Natural killer cell (primary cell): ENCODE data around the gene BIRC3. TPM values are rescaled to one million over a fixed set of nuclear protein-coding genes. Genes with fewer than 3 reads are reported as not detected.
A peak's percentile ranks its signal among the peaks of the same experiment; 100 is the strongest.

Experiments used
- ATAC-seq, 3 donors: fragments of 150-1000 bp in 2 of 3; fragments of 200-7000 bp in 1 of 3; cut with Tn5 transposase; 1 replicate in 1 of 3; 2 replicates in 2 of 3; pipeline ENCODE4 v1.10.0; 2021; ENCODE audit warnings: mild to moderate bottlenecking in 2 of 3, moderate library complexity in 2 of 3
- DNase-seq, 2 donors: peaks; one replicate each; pipeline versions ENCODE4 v3.0.0 to v3.0.0-alpha.2; 2013 to 2021; ENCODE audit warnings: mixed read lengths in 1 of 2
- H3K27ac ChIP-seq: one replicate; pipeline ENCODE4 v1.5.1; 2013; ENCODE audit warnings: mild to moderate bottlenecking, low read length
- H3K27me3 ChIP-seq: one replicate; pipeline ENCODE4 v1.6.1; 2013; ENCODE audit warnings: low read length; ENCODE audit not compliant: control insufficient read depth, insufficient read depth
- H3K36me3 ChIP-seq: one replicate; pipeline ENCODE4 v1.6.1; 2013; ENCODE audit warnings: low read length; ENCODE audit not compliant: control insufficient read depth, insufficient read depth
- H3K4me1 ChIP-seq: one replicate; pipeline ENCODE4 v1.6.1; 2013; ENCODE audit warnings: low read length; ENCODE audit not compliant: control insufficient read depth, insufficient read depth
- H3K4me3 ChIP-seq: one replicate; pipeline ENCODE4 v1.5.1; 2013; ENCODE audit warnings: low read length
- H3K9me3 ChIP-seq: one replicate; pipeline ENCODE4 v1.6.1; 2013; ENCODE audit warnings: low read length; ENCODE audit not compliant: control insufficient read depth, insufficient read depth
- H3K27ac Mint-ChIP-seq, 2 donors: one replicate each; pipeline ENCODE4 v1.8.0; 2022; ENCODE audit warnings: mild to moderate bottlenecking in 2 of 2, mixed read lengths in 2 of 2, moderate library complexity in 1 of 2
- H3K27me3 Mint-ChIP-seq, 2 donors: one replicate each; pipeline ENCODE4 v1.8.0; 2022; ENCODE audit warnings: low read depth in 2 of 2, mixed read lengths in 2 of 2
- H3K36me3 Mint-ChIP-seq: one replicate; pipeline ENCODE4 v1.8.0; 2022; ENCODE audit warnings: mixed read lengths
- H3K4me1 Mint-ChIP-seq, 2 donors: one replicate each; pipeline ENCODE4 v1.8.0; 2022; ENCODE audit warnings: mixed read lengths in 2 of 2
- H3K4me3 Mint-ChIP-seq: one replicate; pipeline ENCODE4 v1.8.0; 2022; ENCODE audit warnings: mild to moderate bottlenecking, moderate library complexity, mixed read lengths
- H3K9me3 Mint-ChIP-seq, 2 donors: one replicate each; pipeline ENCODE4 v1.8.0; 2022; ENCODE audit warnings: mixed read lengths in 2 of 2
- CTCF ChIP-seq: fragments of 200-600 bp; IDR thresholded peaks from one replicate; pipeline ENCODE4 v1.8.0; 2022; ENCODE audit warnings: antibody characterized with exemption
- WGBS: methylation state at CpG from one replicate; pipeline ENCODE4 v1.1.7; 2013; ENCODE audit warnings: missing lambda C conversion rate; ENCODE audit not compliant: insufficient coverage; 5-methylcytosine and 5-hydroxymethylcytosine counted together
- intact Hi-C: fragments of 100-400 bp; cut with micrococcal nuclease; formaldehyde crosslinking; loops from one replicate; pipeline ENCODE4 v1.14.2; 2022
- total RNA-seq, 4 donors: library from RNA; stranded (reverse); fragments of 120-200 nt in 1 of 4; gene quantifications; one replicate each; pipeline versions ENCODE4 v1.2.3 to v1.2.4, GENCODE V29; 2013 to 2022

The BIRC3 gene
- total RNA-seq, 3 donors from 2014 or later (not counting 1 experiment from before 2014, with no cell fraction given) = 14.2 to 92.3 (median 20.1) TPM

GRCh38 chr11:102386136-102386734 lies 69.0 kb downstream of the BIRC3 start:
- no peaks in the 10 kb centered on the region for H3K36me3 Mint-ChIP-seq
- peaks cover 33% of the 10 kb centered on the region for H3K36me3 ChIP-seq

DNA sequence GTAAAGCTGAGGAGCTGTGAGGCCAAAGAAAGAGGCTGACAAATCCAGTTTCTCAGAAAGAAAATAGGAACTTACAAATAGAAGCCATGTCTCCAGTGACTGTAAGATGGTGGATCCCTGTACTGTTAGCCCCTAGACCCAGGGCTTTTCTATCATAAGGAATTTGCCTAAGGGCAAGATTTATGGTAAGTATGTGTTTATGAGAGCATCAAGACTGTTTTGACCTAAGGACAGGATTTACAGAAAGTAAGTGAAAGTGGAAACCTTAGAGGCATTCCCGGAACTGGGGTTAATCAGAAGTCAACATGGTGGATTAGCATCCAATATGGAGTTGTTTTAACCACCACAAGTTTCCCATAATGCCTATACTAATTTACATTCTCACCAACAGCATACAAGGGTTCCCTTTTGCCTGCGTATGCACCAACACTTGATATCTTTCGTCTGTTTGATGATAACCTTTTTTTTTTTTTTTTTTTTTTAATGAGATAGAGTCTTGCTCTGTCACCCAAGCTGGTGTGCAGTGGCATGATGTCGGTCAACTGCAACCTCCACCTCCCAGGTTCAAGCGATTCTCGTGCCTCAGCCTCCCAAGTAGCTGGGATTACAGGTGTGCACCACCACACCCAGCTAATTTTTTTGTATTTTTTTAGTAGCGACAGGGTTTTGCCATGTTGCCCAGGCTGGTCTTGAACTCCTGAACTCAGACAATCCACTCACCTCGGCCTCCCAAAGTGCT lies 69.9 kb downstream of the BIRC3 start:
- Mint-ChIP-seq H3K9me3 (no peaks in the 10 kb centered on the region), H3K27ac (peak overlapping the region in 1 of 2 donors; percentile 16), H3K36me3 (no peaks in the 10 kb centered on the region), H3K27me3 (no peaks in the 10 kb centered on the region), H3K4me3 (no peak overlapping the region), H3K4me1 (peaks cover 6 to 7% of the 10 kb centered on the region in 2 donors)
- Histone ChIP-seq H3K4me1 (no peaks in the 10 kb centered on the region), H3K27me3 (no peaks in the 10 kb centered on the region), H3K9me3 (no peaks in the 10 kb centered on the region), H3K4me3 (no peak overlapping the region), H3K36me3 (peaks cover 27% of the 10 kb centered on the region), H3K27ac (no peak overlapping the region)
- ATAC-seq (no peak), DNase-seq (no peak)
- TF ChIP-seq CTCF = no peak
- intact Hi-C loops = no loop called here
- WGBS = 98% methylated on average over 7 of the region's 8 CpGs

More at GRCh38 chr11:102386136-102386734, 69.0 kb downstream of the BIRC3 start:
- no peaks in the 10 kb centered on the region for H3K4me1 ChIP-seq
- TF ChIP-seq CTCF = no peak
- H3K27ac ChIP-seq = no peak overlapping the region
- no CpG with 5 or more reads among the region's 2 CpGs for WGBS
- Mint-ChIP-seq H3K4me1 (peaks cover 6 to 7% of the 10 kb centered on the region in 2 donors), H3K4me3 (no peak overlapping the region), H3K27ac (peak overlapping the region; percentile 16 to 27), H3K27me3 (no peaks in the 10 kb centered on the region), H3K9me3 (no peaks in the 10 kb centered on the region)
- ATAC-seq (no peak), DNase-seq (no peak)
- intact Hi-C loops = no loop called here
- H3K27me3 ChIP-seq = no peaks in the 10 kb centered on the region
- no peak overlapping the region for H3K4me3 ChIP-seq
- no peaks in the 10 kb centered on the region for H3K9me3 ChIP-seq

Other genes starting within 250 kb of the BIRC3 start
- not detected for gene YAP1, start 207.0 kb upstream of the BIRC3 start, total RNA-seq
- 100 to 1,000 TPM in 2 of 3 donors, 10 to 100 TPM in 1; 92.2 to 146 (median 111) TPM for gene BIRC2, start 29.7 kb downstream of the BIRC3 start, total RNA-seq
- gene TMEM123, start 135.3 kb downstream of the BIRC3 start, total RNA-seq = 100 to 1,000 TPM; 100 to 126 (median 118) TPM
- gene MMP7, start 213.3 kb downstream of the BIRC3 start, total RNA-seq = not detected